Thymus (tissue), 11 donors: ENCODE measurements around the gene AURKAIP1. TPM values are rescaled to one million over a fixed set of nuclear protein-coding genes. Genes with fewer than 3 reads are reported as not detected.

Experiments
- DNase-seq, 9 donors: peaks; one replicate each; pipeline ENCODE4 v3.0.0-alpha.2; 2013; ENCODE audit warnings: low spot score in 9 of 9, low read depth in 6 of 9, missing footprints in 1 of 9
- H3K27ac ChIP-seq, 2 donors: one replicate each; pipeline ENCODE4 v1.5.1; 2013; ENCODE audit warnings: control low read depth in 1 of 2, low read depth in 1 of 2, low read length in 1 of 2, mild to moderate bottlenecking in 1 of 2, moderate library complexity in 1 of 2
- H3K27me3 ChIP-seq, 2 donors: one replicate each; pipeline ENCODE4 v1.5.1; 2013; ENCODE audit warnings: low read length in 1 of 2; ENCODE audit not compliant: control insufficient read depth in 2 of 2, insufficient read depth in 1 of 2
- H3K36me3 ChIP-seq, 2 donors: one replicate each; pipeline ENCODE4 v1.5.1; 2013; ENCODE audit warnings: low read length in 1 of 2, mild to moderate bottlenecking in 1 of 2, moderate library complexity in 1 of 2; ENCODE audit not compliant: control insufficient read depth in 2 of 2, insufficient read depth in 2 of 2
- H3K4me1 ChIP-seq, 2 donors: one replicate each; pipeline ENCODE4 v1.5.1; 2013; ENCODE audit warnings: low read length in 2 of 2; ENCODE audit not compliant: control insufficient read depth in 2 of 2, insufficient read depth in 2 of 2
- H3K4me3 ChIP-seq, 2 donors: one replicate each; pipeline ENCODE4 v1.5.1; 2013; ENCODE audit warnings: low read length in 2 of 2, control low read depth in 1 of 2, mild to moderate bottlenecking in 1 of 2
- H3K9me3 ChIP-seq, 2 donors: one replicate each; pipeline ENCODE4 v1.5.1; 2013; ENCODE audit warnings: low read length in 1 of 2, mild to moderate bottlenecking in 1 of 2; ENCODE audit not compliant: control insufficient read depth in 2 of 2, insufficient read depth in 1 of 2
- WGBS: extraction: QIAGEN DNeasy Blood & Tissue Kit; methylation state at CpG from one replicate; pipeline ENCODE4 v1.1.7; 2013; 5-methylcytosine and 5-hydroxymethylcytosine counted together
- polyA plus RNA-seq: library from polyadenylated mRNA; stranded (reverse); fragments of 200-250 nt; gene quantifications from one replicate; pipeline ENCODE4 v1.2.3, GENCODE V29; 2013
- total RNA-seq: library from RNA; stranded (reverse); fragments of 120-200 nt; gene quantifications from one replicate; pipeline ENCODE4 v1.2.4, GENCODE V29; 2013
- donor health status: healthy.

AURKAIP1 gene
- total and polyA plus RNA-seq, 2 donors, result 96.2 to 116 TPM

DNA sequence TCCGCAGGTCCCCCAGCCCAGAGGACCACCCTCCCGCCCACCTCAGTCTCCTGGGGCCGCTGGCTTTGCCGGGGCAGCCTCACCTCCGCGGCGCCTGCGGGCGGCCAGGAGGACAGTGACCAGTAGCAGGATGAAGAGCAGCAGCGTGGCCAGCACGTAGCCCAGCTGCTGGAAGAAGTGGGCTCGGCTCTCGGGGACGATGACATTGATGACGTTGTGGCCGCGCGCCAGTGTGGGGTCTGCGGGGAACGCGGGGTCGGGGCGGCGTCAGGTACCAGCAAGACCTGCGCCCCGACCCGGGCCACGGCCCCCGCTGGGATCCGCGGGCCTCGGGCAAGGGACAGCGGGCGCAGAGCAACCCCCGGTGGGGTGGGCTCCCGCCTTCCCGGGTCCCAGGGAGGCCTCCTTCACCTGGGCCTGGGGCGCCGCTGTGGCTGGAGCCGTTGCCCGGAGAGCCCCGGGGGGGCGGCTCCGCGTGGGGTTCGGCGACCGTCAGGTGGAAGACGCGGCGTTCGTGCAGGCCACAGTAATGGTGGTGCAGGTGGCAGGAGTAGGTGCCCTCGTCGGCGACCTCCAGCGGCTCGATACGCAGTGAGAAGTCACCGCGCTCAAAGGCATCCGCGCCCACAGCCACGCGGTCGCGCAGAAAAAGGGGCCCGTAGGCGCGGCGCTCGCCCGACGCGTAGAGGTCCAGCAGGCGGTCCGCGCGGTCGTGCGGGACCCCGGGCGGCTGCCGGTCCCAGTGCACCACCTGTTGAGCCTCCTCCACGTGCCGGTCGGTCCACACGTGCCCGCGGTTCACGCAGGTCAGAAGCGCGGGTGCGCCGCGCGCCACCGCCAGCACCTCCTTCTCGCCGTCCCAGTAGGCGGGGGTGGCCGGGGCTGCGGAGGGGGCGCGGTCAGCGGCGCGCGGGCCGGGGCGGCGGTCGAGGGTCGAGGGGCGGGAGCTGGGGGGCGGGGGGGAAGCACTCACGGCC, 20.4 kb downstream of the AURKAIP1 start:
- Histone ChIP-seq H3K4me1 (peaks cover 0 to 20% of the 10 kb centered on the region in 2 donors), H3K27ac (no peak overlapping the region), H3K27me3 (peaks cover 75 to 83% of the 10 kb centered on the region in 2 donors), H3K36me3 (no peaks in the 10 kb centered on the region), H3K9me3 (peaks cover 0 to 4% of the 10 kb centered on the region in 2 donors), H3K4me3 (no peak overlapping the region)
- WGBS, result 9% methylated on average over 116 of the region's 116 CpGs
- no peak for DNase-seq

DNA sequence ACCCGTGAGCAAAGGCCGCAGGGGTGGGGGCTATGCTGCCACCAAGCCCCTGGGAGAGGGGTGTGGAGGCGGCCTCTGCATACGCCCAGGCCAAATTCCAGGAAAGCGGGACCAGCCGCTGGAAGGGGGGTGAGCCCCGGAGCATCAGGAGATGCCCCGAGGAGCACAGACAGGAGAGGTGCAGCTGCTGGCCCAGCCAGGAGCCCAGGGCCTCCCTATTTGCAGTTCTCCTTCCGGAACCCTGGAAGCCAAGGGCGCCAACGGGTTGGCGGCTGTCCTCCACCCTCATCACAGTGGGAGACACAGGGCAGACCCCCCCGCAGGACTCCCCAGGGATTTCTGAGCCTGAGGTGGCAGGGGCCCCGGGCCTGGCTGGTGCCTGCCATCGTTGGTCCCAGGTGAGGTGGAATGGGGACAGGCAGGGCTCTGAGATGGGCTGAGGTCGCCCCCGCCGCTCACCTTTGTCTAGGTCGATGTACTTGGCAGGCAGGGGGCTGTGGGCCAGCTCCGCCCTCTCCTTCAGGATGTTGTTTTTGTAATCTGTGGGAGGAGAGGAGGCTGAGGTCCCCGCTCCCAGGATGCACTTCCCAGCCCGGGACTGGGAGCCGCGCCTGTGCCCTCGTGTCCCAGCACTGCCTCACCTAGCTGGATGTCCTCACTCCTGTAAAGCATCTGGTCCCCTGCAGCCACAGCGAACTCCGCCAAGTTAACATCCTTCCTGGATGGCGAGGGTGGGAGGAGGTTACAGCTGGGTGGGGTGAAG, 21.4 kb downstream of the AURKAIP1 start:
- 27% methylated on average over 28 of the region's 28 CpGs for WGBS
- Histone ChIP-seq H3K36me3 (no peaks in the 10 kb centered on the region), H3K4me3 (no peak overlapping the region), H3K9me3 (peaks cover 0 to 4% of the 10 kb centered on the region in 2 donors), H3K27me3 (peaks cover 70 to 75% of the 10 kb centered on the region in 2 donors), H3K27ac (no peak overlapping the region), H3K4me1 (peaks cover 0 to 11% of the 10 kb centered on the region in 2 donors)
- DNase-seq, result no peak

- 34% methylated on average over 5 of the region's 5 CpGs for WGBS
- H3K27me3 ChIP-seq, result peaks cover 64 to 74% of the 10 kb centered on the region in 2 donors
- no peaks in the 10 kb centered on the region for H3K36me3 ChIP-seq
- peaks cover 0 to 4% of the 10 kb centered on the region in 2 donors for H3K9me3 ChIP-seq
- H3K4me3 ChIP-seq, result no peak overlapping the region
- no peak overlapping the region for H3K27ac ChIP-seq
- no peak for DNase-seq
- H3K4me1 ChIP-seq, result peaks cover 0 to 12% of the 10 kb centered on the region in 2 donors
These were observed 22.1 kb downstream of the AURKAIP1 start for GRCh38 chr1:1352786-1353388.

DNA sequence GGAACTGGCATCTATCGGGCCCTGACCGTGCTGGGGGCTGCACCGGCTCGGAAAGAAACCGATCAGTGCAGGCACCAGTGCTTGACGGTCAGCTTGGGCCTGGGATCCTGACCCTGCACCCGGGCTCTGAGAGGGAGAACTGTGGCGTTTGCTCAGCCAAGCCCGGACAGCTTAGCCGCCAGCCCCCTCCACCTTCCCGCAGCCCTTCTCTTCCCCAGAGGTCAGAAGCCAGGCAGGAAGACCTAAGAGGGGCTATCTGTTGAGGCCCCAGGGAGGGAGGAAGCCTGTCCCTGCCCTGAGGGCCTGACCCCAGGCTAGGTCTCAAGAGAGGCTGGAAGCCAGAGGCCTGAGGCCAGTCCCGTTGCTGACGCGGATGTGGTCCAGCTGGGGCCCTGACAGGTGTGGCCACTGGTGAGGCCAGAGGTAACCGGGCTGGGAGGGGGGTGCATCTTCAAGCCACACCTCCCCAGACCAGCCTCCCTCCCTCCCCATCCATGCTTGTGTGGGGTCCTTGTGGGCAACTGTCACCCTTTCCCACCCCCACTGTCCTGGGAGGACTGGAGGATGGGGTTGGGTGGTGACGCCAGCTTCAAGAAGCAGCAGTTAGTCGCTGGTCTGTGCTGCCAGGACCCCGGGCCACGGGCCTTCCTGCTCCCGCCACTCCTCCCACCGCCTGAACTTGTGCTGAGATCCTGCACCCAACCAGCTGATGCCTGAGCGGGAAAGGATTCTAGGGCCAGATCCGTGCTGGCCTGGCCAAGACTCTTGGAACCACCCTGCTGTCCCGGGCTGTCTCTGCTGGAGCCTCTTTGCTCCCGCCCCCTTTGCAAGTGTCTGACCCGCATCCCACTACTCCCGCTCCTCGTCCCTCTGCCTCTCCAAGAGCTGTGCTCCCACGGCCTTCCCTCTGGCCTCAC, 23.2 kb downstream of the AURKAIP1 start:
- Histone ChIP-seq H3K27ac (no peak overlapping the region), H3K4me3 (no peak overlapping the region), H3K9me3 (peaks cover 0 to 4% of the 10 kb centered on the region in 2 donors), H3K36me3 (no peaks in the 10 kb centered on the region), H3K4me1 (peaks cover 0 to 14% of the 10 kb centered on the region in 2 donors), H3K27me3 (peaks cover 54 to 67% of the 10 kb centered on the region in 2 donors)
- 86% methylated on average over 29 of the region's 29 CpGs for WGBS
- no peak for DNase-seq

DNA sequence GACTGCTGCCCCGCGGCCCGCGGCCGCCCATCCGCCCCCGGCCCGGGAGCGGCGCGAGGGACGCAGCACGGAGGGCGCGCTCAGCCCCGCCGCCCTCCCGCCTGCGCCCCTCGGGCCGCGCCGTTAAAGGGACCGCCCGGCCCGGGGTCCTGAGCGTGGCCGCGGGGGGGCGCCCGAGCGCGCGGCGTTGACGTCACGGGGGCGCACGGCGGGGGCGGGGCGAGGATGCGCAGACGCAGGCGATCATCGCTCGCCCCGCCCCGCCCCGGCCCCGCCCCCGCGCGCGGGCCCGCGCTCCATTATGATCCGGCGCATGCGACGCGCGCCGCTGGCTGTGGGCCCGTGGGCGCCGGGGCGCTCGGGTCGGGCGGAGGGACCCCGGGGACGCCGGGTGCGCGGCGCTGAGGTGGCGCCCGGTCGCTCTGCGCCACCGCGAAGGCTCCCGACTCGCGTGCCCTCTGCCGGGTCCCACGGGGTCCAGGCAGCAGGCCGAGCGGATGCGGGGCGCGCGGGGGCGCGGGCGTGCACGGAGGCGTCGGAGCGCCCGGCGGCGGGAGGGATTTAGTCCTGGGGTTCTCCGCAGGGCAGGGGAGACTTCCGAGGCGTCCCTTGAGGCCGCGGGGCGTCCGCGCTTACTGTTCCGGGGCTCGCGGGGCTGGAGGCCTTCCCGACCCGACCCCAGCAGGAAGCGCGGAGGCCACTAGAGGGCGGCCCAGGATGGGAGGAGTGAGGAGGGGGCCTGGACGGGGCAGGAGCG, 25.6 kb downstream of the AURKAIP1 start, which contains the start of gene DVL1:
DVL1 (minus strand) TSS at position 163 of the 757 bp plus-strand sequence. CDS start 353 bp downstream, outside the sequence.
- Histone ChIP-seq H3K4me1 (peaks cover 0 to 14% of the 10 kb centered on the region in 2 donors), H3K27ac (peak within 1 kb of the TSS; percentile 47 to 91)
- WGBS, result under 1% methylated on average over 122 of the region's 122 CpGs

DNA sequence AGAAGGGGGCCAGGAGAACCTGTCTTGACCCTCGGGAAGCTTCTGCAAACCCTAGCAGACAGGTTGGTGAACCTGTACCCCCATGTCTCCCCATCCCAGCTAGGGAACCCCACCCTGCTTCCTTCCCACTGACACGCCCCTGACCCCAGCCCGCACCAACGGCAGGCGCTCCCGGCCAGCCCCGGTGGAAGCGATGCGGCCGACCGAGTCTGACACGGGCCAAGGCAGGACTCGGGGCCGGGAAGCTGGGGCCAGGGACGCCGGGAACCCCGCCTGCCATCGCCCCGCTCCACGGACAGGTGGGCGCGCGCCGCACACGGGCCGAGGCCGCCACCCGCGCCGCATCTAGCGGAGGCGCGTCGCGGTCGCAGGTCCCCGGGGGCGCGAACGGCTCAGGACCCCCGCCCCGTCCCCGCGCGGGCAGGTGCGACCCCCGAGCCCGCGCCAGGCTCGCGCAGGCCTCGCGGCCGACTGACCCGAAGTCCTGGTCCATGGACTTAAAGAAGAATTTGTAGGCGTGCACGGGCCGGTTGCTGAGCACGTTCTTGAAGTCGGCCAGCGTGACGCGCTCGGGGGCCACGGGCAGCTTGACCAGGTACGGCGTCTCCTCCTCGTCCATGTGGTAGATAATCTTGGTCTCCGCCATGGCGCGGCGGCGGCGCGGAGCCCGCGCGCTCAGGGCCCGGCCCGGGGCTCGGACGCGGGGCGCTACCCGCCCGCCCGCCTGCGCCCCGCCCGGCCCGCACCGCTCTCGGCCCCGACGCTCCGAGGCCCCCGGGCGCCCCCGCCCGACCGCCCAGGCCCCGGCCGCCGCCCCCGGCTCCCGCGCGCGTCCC, 26.4 kb downstream of the AURKAIP1 start:
- Histone ChIP-seq H3K4me1 (peaks cover 0 to 12% of the 10 kb centered on the region in 2 donors), H3K4me3 (peak overlapping the region; percentile 49 to 92), H3K27ac (no peak overlapping the region), H3K9me3 (peaks cover 0 to 2% of the 10 kb centered on the region in 2 donors), H3K27me3 (peaks cover 22 to 36% of the 10 kb centered on the region in 2 donors), H3K36me3 (no peaks in the 10 kb centered on the region)
- no peak for DNase-seq
- WGBS, result 1% methylated on average over 109 of the region's 109 CpGs

More for the DNA sequence above, 25.6 kb downstream of the AURKAIP1 start, which contains the start of gene DVL1:
- Histone ChIP-seq H3K36me3 (no peaks in the 10 kb centered on the region), H3K4me3 (peak within 1 kb of the TSS; percentile 49 to 92), H3K9me3 (peaks cover 0 to 4% of the 10 kb centered on the region in 2 donors), H3K27me3 (peaks cover 30 to 44% of the 10 kb centered on the region in 2 donors)
- peak; percentile 34 to 85 (median 61) for DNase-seq

- peaks cover 0 to 2% of the 10 kb centered on the region in 2 donors for H3K9me3 ChIP-seq
- H3K36me3 ChIP-seq, result no peaks in the 10 kb centered on the region
- DNase-seq, result no peak
- no peak overlapping the region for H3K27ac ChIP-seq
- peaks cover 14 to 28% of the 10 kb centered on the region in 2 donors for H3K27me3 ChIP-seq
- peaks cover 0 to 8% of the 10 kb centered on the region in 2 donors for H3K4me1 ChIP-seq
- 83% methylated on average over 26 of the region's 26 CpGs for WGBS
- H3K4me3 ChIP-seq, result peak overlapping the region; percentile 35 to 92
These were observed 27.2 kb downstream of the AURKAIP1 start for GRCh38 chr1:1347663-1348419.
